Breast epithelium (tissue), 3 donors: ENCODE measurements around the gene CELF1.

Source experiments
- POLR2AphosphoS5 ChIP-seq, 3 donors: sonication (generic); formaldehyde crosslinking; IDR thresholded peaks; one replicate each; pipeline ENCODE4 v1.6.1; 2017; ENCODE audit warnings: antibody characterized with exemption in 3 of 3
- TF ChIP-seq, protein P1 (sequence below), 3 donors: fragments of 450-650 bp; IDR thresholded peaks; one replicate each; pipeline ENCODE4 v1.5.1; 2016 to 2017; ENCODE audit warnings: antibody characterized with exemption in 3 of 3, mild to moderate bottlenecking in 3 of 3, moderate library complexity in 3 of 3

- no peak for TF ChIP-seq POLR2AphosphoS5 (IDR thresholded peaks at IDR 0.05)
- TF ChIP-seq, protein P1, sequence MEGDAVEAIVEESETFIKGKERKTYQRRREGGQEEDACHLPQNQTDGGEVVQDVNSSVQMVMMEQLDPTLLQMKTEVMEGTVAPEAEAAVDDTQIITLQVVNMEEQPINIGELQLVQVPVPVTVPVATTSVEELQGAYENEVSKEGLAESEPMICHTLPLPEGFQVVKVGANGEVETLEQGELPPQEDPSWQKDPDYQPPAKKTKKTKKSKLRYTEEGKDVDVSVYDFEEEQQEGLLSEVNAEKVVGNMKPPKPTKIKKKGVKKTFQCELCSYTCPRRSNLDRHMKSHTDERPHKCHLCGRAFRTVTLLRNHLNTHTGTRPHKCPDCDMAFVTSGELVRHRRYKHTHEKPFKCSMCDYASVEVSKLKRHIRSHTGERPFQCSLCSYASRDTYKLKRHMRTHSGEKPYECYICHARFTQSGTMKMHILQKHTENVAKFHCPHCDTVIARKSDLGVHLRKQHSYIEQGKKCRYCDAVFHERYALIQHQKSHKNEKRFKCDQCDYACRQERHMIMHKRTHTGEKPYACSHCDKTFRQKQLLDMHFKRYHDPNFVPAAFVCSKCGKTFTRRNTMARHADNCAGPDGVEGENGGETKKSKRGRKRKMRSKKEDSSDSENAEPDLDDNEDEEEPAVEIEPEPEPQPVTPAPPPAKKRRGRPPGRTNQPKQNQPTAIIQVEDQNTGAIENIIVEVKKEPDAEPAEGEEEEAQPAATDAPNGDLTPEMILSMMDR (IDR thresholded peaks at IDR 0.05) = no peak
Observed at GRCh38 chr11:47569646-47570045, 16.7 kb upstream of the CELF1 start.
